ENCODE measurements around the gene STX7. TPM values are rescaled to one million over a fixed set of nuclear protein-coding genes. Genes with fewer than 3 reads are reported as not detected.

The STX7 gene
- total RNA-seq, 1 experiment from 2014 or later: 27.8 TPM

GRCh38 chr6:132552372-132552771 lies 39.5 kb upstream of the STX7 start, which contains the start of gene TAAR8:
Gene TAAR8, plus strand, starts transcription at chr6:132552672. Its CDS starts 21 bp downstream, at chr6:132552693.
- Histone ChIP-seq H3K9me3 (ENCODE audit: control insufficient read depth in 1 of 2, insufficient read depth in 1 of 2, low read depth in 1 of 2, low read length in 2 of 2) (no peaks in the 10 kb centered on the region), H3K27me3 (ENCODE audit: insufficient read depth, low read length) (no peaks in the 10 kb centered on the region), H4K20me1 (ENCODE audit: insufficient read depth) (no peaks in the 10 kb centered on the region), H3K9ac (ENCODE audit: low read length) (no peak within 1 kb of the TSS), H3K27ac (ENCODE audit: low read depth, low read length) (no peak within 1 kb of the TSS), H3K9me2 (ENCODE audit: insufficient read depth) (no peaks in the 10 kb centered on the region), H3K36me3 (ENCODE audit: control insufficient read depth in 1 of 2, insufficient read depth in 2 of 2, low read length in 2 of 2) (no peaks in the 10 kb centered on the region), H2AFZ (ENCODE audit: low read depth, low read length, poor library complexity, severe bottlenecking) (no peak within 1 kb of the TSS), H3K4me2 (ENCODE audit: low read length) (no peak within 1 kb of the TSS), H3K79me2 (ENCODE audit: insufficient read depth, low read length) (no peaks in the 10 kb centered on the region), H3K4me3 (replicated peaks in 1 of 2; ENCODE audit: low read depth in 1 of 2, low read length in 2 of 2) (no peak within 1 kb of the TSS), H3K4me1 (ENCODE audit: control insufficient read depth in 1 of 2, insufficient read depth in 2 of 2, low read length in 2 of 2) (no peaks in the 10 kb centered on the region)
- ATAC-seq (no peak), DNase-seq (ENCODE audit: low read depth, low spot score) (no peak)
- POLR2A ChIA-PET: no interaction called here
- BruUV-seq (replicated peaks): no TSS peak
- intact Hi-C loops (cut with micrococcal nuclease): no loop called here
- CTCF ChIA-PET: no interaction called here
- RAD21 ChIA-PET (ENCODE audit: low non-redundant PET in 1 of 2, low total read pairs in 2 of 2, uncharacterized antibody in 2 of 2, unreplicated experiment in 2 of 2): no interaction called here
- no peak for TF ChIP-seq ZBTB33 (IDR thresholded peaks at IDR 0.05; ENCODE audit: extremely low read depth, insufficient replicate concordance, low read length)
- no peak for TF ChIP-seq EZH2 (IDR thresholded peaks at IDR 0.05)
- no peak for TF ChIP-seq CEBPB (IDR thresholded peaks at IDR 0.05; ENCODE audit: low read depth)
- no peak for TF ChIP-seq JUND (IDR thresholded peaks at IDR 0.05)

GRCh38 chr6:132551214-132551613 lies 38.3 kb upstream of the STX7 start:
- ChIA-PET RAD21 (ENCODE audit: low non-redundant PET in 1 of 2, low total read pairs in 2 of 2, uncharacterized antibody in 2 of 2, unreplicated experiment in 2 of 2) (no interaction called here), POLR2A (no interaction called here), CTCF (no interaction called here)
- H3K4me1 ChIP-seq (ENCODE audit: control insufficient read depth in 1 of 2, insufficient read depth in 2 of 2, low read length in 2 of 2): no peaks in the 10 kb centered on the region
- ATAC-seq: no peak
- H3K4me2 ChIP-seq (ENCODE audit: low read length): no peak overlapping the region
- no peak overlapping the region for H2AFZ ChIP-seq (ENCODE audit: low read depth, low read length, poor library complexity, severe bottlenecking)
- H3K9me2 ChIP-seq (ENCODE audit: insufficient read depth): no peaks in the 10 kb centered on the region
- no peaks in the 10 kb centered on the region for H3K9me3 ChIP-seq (ENCODE audit: control insufficient read depth in 1 of 2, insufficient read depth in 1 of 2, low read depth in 1 of 2, low read length in 2 of 2)
- H3K79me2 ChIP-seq (ENCODE audit: insufficient read depth, low read length): no peaks in the 10 kb centered on the region
- no peak for DNase-seq (ENCODE audit: low read depth, low spot score)
- no TSS peak for BruUV-seq (replicated peaks)
- no peaks in the 10 kb centered on the region for H4K20me1 ChIP-seq (ENCODE audit: insufficient read depth)
- no peaks in the 10 kb centered on the region for H3K36me3 ChIP-seq (ENCODE audit: control insufficient read depth in 1 of 2, insufficient read depth in 2 of 2, low read length in 2 of 2)
- no peak overlapping the region for H3K9ac ChIP-seq (ENCODE audit: low read length)
- no peak overlapping the region for H3K4me3 ChIP-seq (replicated peaks in 1 of 2; ENCODE audit: low read depth in 1 of 2, low read length in 2 of 2)
- H3K27me3 ChIP-seq (ENCODE audit: insufficient read depth, low read length): no peaks in the 10 kb centered on the region
- H3K27ac ChIP-seq (ENCODE audit: low read depth, low read length): no peak overlapping the region
- intact Hi-C loops (cut with micrococcal nuclease): no loop called here
- TF ChIP-seq, protein P1, sequence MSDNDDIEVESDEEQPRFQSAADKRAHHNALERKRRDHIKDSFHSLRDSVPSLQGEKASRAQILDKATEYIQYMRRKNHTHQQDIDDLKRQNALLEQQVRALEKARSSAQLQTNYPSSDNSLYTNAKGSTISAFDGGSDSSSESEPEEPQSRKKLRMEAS (IDR thresholded peaks at IDR 0.05): no peak
- TF ChIP-seq EZH2phosphoT487 (IDR thresholded peaks at IDR 0.05; ENCODE audit: borderline replicate concordance) (no peak), REST (IDR thresholded peaks at IDR 0.05; ENCODE audit: low read depth) (no peak), JUND (IDR thresholded peaks at IDR 0.05) (no peak), ZNF274 (IDR thresholded peaks at IDR 0.05; ENCODE audit: low read depth, low read length) (no peak), ZFX (IDR thresholded peaks at IDR 0.05) (no peak), FOSL1 (IDR thresholded peaks at IDR 0.05; ENCODE audit: low read depth) (no peak), YY1 (IDR thresholded peaks at IDR 0.05; ENCODE audit: extremely low read depth, insufficient replicate concordance, low read depth, low read length) (no peak), CBX3 (IDR thresholded peaks at IDR 0.05; ENCODE audit: low read depth) (no peak), CEBPB (IDR thresholded peaks at IDR 0.05; ENCODE audit: low read depth) (no peak)
- TF ChIP-seq, protein P2, sequence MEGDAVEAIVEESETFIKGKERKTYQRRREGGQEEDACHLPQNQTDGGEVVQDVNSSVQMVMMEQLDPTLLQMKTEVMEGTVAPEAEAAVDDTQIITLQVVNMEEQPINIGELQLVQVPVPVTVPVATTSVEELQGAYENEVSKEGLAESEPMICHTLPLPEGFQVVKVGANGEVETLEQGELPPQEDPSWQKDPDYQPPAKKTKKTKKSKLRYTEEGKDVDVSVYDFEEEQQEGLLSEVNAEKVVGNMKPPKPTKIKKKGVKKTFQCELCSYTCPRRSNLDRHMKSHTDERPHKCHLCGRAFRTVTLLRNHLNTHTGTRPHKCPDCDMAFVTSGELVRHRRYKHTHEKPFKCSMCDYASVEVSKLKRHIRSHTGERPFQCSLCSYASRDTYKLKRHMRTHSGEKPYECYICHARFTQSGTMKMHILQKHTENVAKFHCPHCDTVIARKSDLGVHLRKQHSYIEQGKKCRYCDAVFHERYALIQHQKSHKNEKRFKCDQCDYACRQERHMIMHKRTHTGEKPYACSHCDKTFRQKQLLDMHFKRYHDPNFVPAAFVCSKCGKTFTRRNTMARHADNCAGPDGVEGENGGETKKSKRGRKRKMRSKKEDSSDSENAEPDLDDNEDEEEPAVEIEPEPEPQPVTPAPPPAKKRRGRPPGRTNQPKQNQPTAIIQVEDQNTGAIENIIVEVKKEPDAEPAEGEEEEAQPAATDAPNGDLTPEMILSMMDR (IDR thresholded peaks at IDR 0.05 in 2 of 3, conservative IDR thresholded peaks at IDR 0.05 in 1 of 3; ENCODE audit: borderline replicate concordance in 1 of 3, insufficient read depth in 1 of 3, low read depth in 2 of 3, low read length in 2 of 3): no peak
